ENCODE measurements around the gene GSTO2.

GSTO2 gene

GRCh38 chr10:104317726-104318299 lies 48.8 kb downstream of the GSTO2 start:
- H3K4me1 ChIP-seq (ENCODE audit: insufficient read depth, low read length, poor library complexity, severe bottlenecking), result peaks cover 20% of the 10 kb centered on the region
- H4K20me1 ChIP-seq (ENCODE audit: insufficient read depth, low read length, poor library complexity, severe bottlenecking), result peaks cover 88% of the 10 kb centered on the region
- no peak overlapping the region for H3K9ac ChIP-seq (ENCODE audit: low read depth, low read length, poor library complexity, severe bottlenecking)
- no peaks in the 10 kb centered on the region for H3K9me2 ChIP-seq (replicated peaks; ENCODE audit: low read depth, low read length)
- no peak overlapping the region for H3K4me2 ChIP-seq (ENCODE audit: low read depth, low read length, poor library complexity, severe bottlenecking)
- no peak for TF ChIP-seq EZH2phosphoT487 (IDR thresholded peaks at IDR 0.05; ENCODE audit: borderline replicate concordance)
- TF ChIP-seq, protein P1, sequence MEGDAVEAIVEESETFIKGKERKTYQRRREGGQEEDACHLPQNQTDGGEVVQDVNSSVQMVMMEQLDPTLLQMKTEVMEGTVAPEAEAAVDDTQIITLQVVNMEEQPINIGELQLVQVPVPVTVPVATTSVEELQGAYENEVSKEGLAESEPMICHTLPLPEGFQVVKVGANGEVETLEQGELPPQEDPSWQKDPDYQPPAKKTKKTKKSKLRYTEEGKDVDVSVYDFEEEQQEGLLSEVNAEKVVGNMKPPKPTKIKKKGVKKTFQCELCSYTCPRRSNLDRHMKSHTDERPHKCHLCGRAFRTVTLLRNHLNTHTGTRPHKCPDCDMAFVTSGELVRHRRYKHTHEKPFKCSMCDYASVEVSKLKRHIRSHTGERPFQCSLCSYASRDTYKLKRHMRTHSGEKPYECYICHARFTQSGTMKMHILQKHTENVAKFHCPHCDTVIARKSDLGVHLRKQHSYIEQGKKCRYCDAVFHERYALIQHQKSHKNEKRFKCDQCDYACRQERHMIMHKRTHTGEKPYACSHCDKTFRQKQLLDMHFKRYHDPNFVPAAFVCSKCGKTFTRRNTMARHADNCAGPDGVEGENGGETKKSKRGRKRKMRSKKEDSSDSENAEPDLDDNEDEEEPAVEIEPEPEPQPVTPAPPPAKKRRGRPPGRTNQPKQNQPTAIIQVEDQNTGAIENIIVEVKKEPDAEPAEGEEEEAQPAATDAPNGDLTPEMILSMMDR (conservative IDR thresholded peaks at IDR 0.05; ENCODE audit: low read length), result no peak
- no peak overlapping the region for H3K4me3 ChIP-seq (ENCODE audit: low read length, poor library complexity, severe bottlenecking)
- peaks cover 92% of the 10 kb centered on the region for H3K79me2 ChIP-seq (ENCODE audit: insufficient read depth, low read length)
- no peak overlapping the region for H2AFZ ChIP-seq (ENCODE audit: low read length)
- H3K36me3 ChIP-seq (ENCODE audit: insufficient read depth, low read length), result peaks cover 47% of the 10 kb centered on the region; the same call in 1 of the 2 replicates
- H3F3A ChIP-seq (ENCODE audit: low read depth), result no peaks in the 10 kb centered on the region
- no peaks in the 10 kb centered on the region for H3K27me3 ChIP-seq (ENCODE audit: insufficient read depth, low read length, poor library complexity, severe bottlenecking)
- no peaks in the 10 kb centered on the region for H3K9me3 ChIP-seq (ENCODE audit: insufficient read depth, low read depth, low read length)

DNA sequence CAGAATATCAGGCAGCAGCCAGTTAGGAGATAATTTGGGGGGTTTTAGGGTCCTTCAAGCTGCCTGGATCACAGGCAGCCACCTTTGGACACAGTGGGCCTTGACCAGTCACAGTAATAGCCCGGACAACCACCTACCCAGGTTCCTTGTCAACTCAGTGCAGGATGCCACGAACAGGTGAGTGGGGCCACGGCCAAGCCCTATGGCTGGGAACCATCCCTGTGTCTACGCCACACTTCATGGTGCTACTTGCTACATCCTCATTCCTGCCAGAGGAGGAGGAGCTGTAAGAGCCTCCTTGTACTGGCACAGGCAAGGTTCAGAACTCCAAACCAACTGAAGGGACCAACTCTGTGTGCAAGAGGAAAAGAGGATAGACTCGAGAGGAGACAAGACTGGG lies 49.3 kb downstream of the GSTO2 start:
- H3K36me3 ChIP-seq (ENCODE audit: insufficient read depth, low read length), result peaks cover 42% of the 10 kb centered on the region; the same call in 1 of the 2 replicates
- H3K4me3 ChIP-seq (ENCODE audit: low read length, poor library complexity, severe bottlenecking), result no peak overlapping the region
- H3K27me3 ChIP-seq (ENCODE audit: insufficient read depth, low read length, poor library complexity, severe bottlenecking), result no peaks in the 10 kb centered on the region
- H3K4me2 ChIP-seq (ENCODE audit: low read depth, low read length, poor library complexity, severe bottlenecking), result no peak overlapping the region
- peaks cover 92% of the 10 kb centered on the region for H4K20me1 ChIP-seq (ENCODE audit: insufficient read depth, low read length, poor library complexity, severe bottlenecking)
- no peaks in the 10 kb centered on the region for H3K9me2 ChIP-seq (replicated peaks; ENCODE audit: low read depth, low read length)
- H3K9me3 ChIP-seq (ENCODE audit: insufficient read depth, low read depth, low read length), result no peaks in the 10 kb centered on the region
- TF ChIP-seq EZH2phosphoT487 (IDR thresholded peaks at IDR 0.05; ENCODE audit: borderline replicate concordance), result no peak
- TF ChIP-seq, protein P1 (conservative IDR thresholded peaks at IDR 0.05; ENCODE audit: low read length), result no peak
- H3F3A ChIP-seq (ENCODE audit: low read depth), result no peaks in the 10 kb centered on the region
- H3K4me1 ChIP-seq (ENCODE audit: insufficient read depth, low read length, poor library complexity, severe bottlenecking), result peaks cover 26% of the 10 kb centered on the region
- no peak overlapping the region for H3K9ac ChIP-seq (ENCODE audit: low read depth, low read length, poor library complexity, severe bottlenecking)
- H2AFZ ChIP-seq (ENCODE audit: low read length), result no peak overlapping the region
- H3K79me2 ChIP-seq (ENCODE audit: insufficient read depth, low read length), result peaks cover 93% of the 10 kb centered on the region

- peaks cover 33% of the 10 kb centered on the region for H3K4me1 ChIP-seq (ENCODE audit: insufficient read depth, low read length, poor library complexity, severe bottlenecking)
- TF ChIP-seq EZH2phosphoT487 (IDR thresholded peaks at IDR 0.05; ENCODE audit: borderline replicate concordance), result no peak
- TF ChIP-seq, protein P1 (conservative IDR thresholded peaks at IDR 0.05; ENCODE audit: low read length), result no peak
Observed at GRCh38 chr10:104318810-104319741, 50.1 kb downstream of the GSTO2 start.

More at GRCh38 chr10:104318810-104319741, 50.1 kb downstream of the GSTO2 start:
- H3K4me3 ChIP-seq (ENCODE audit: low read length, poor library complexity, severe bottlenecking), result no peak overlapping the region
- H2AFZ ChIP-seq (ENCODE audit: low read length), result no peak overlapping the region
- H3K4me2 ChIP-seq (ENCODE audit: low read depth, low read length, poor library complexity, severe bottlenecking), result no peak overlapping the region
- no peaks in the 10 kb centered on the region for H3K27me3 ChIP-seq (ENCODE audit: insufficient read depth, low read length, poor library complexity, severe bottlenecking)
- H3K9me3 ChIP-seq (ENCODE audit: insufficient read depth, low read depth, low read length), result no peaks in the 10 kb centered on the region
- peaks cover 94% of the 10 kb centered on the region for H3K79me2 ChIP-seq (ENCODE audit: insufficient read depth, low read length)
- no peak overlapping the region for H3K9ac ChIP-seq (ENCODE audit: low read depth, low read length, poor library complexity, severe bottlenecking)
- no peaks in the 10 kb centered on the region for H3K9me2 ChIP-seq (replicated peaks; ENCODE audit: low read depth, low read length)
- H3K36me3 ChIP-seq (ENCODE audit: insufficient read depth, low read length), result peaks cover 35% of the 10 kb centered on the region; the same call in 1 of the 2 replicates
- no peaks in the 10 kb centered on the region for H3F3A ChIP-seq (ENCODE audit: low read depth)
- H4K20me1 ChIP-seq (ENCODE audit: insufficient read depth, low read length, poor library complexity, severe bottlenecking), result peaks cover 92% of the 10 kb centered on the region

Measured in Loucy (cell line).